Neural progenitor cell (in vitro differentiated cells): ENCODE data around the gene PHF14. TPM values are rescaled to one million over a fixed set of nuclear protein-coding genes. Genes with fewer than 3 reads are reported as not detected.
A peak's percentile ranks its signal among the peaks of the same experiment; 100 is the strongest.

Source experiments
- DNase-seq: peaks from one replicate; pipeline ENCODE4 v3.0.0-alpha.2; 2016; ENCODE audit warnings: low spot score
- H2AFZ ChIP-seq: fragments of 200-600 bp; sonication (generic); replicated peaks from 2 replicates; pipeline ENCODE4 v1.6.1; 2016; ENCODE audit warnings: antibody characterized with exemption
- H3F3A ChIP-seq: fragments of 200-600 bp; sonication (generic); 2 replicates; pipeline ENCODE4 v1.6.1; 2016; ENCODE audit warnings: antibody characterized with exemption, low read depth
- H3K27ac ChIP-seq: fragments of 200-600 bp; sonication (generic); 2 replicates; pipeline ENCODE4 v1.5.1; 2016; ENCODE audit warnings: mild to moderate bottlenecking
- H3K27me3 ChIP-seq: fragments of 200-600 bp; sonication (generic); 2 replicates; pipeline ENCODE4 v1.6.1; 2016; ENCODE audit warnings: mild to moderate bottlenecking, moderate library complexity
- H3K36me3 ChIP-seq: fragments of 200-600 bp; sonication (generic); 2 replicates; pipeline ENCODE4 v1.5.1; 2016
- H3K4me1 ChIP-seq: fragments of 200-600 bp; sonication (generic); 2 replicates; pipeline ENCODE4 v1.6.1; 2016; ENCODE audit warnings: mixed run types
- H3K4me2 ChIP-seq: fragments of 200-600 bp; sonication (generic); 2 replicates; pipeline ENCODE4 v1.6.1; 2016
- H3K4me3 ChIP-seq: fragments of 200-600 bp; sonication (generic); 2 replicates; pipeline ENCODE4 v1.5.1; 2016
- H3K79me2 ChIP-seq: fragments of 200-600 bp; sonication (generic); 2 replicates; pipeline ENCODE4 v1.6.1; 2016; ENCODE audit warnings: low read depth
- H3K9ac ChIP-seq: fragments of 200-600 bp; sonication (generic); 2 replicates; pipeline ENCODE4 v1.6.1; 2016
- H3K9me3 ChIP-seq: fragments of 200-600 bp; sonication (generic); 2 replicates; pipeline ENCODE4 v1.5.1; 2016; ENCODE audit warnings: low read depth
- H4K20me1 ChIP-seq: fragments of 200-600 bp; sonication (generic); 2 replicates; pipeline ENCODE4 v1.6.1; 2016; ENCODE audit warnings: low read depth
- H3K27ac Mint-ChIP-seq: 3 replicates; pipeline ENCODE4 v1.8.0; 2021; ENCODE audit warnings: mixed read lengths
- H3K27me3 Mint-ChIP-seq: 2 replicates; pipeline ENCODE4 v1.8.0; 2022; ENCODE audit warnings: low read depth, mild to moderate bottlenecking, inconsistent platforms, moderate library complexity, mixed read lengths; ENCODE audit not compliant: insufficient read depth
- H3K36me3 Mint-ChIP-seq: 3 replicates; pipeline ENCODE4 v1.8.0; 2021; ENCODE audit warnings: mixed read lengths
- H3K4me1 Mint-ChIP-seq: 3 replicates; pipeline ENCODE4 v1.8.0; 2021; ENCODE audit warnings: mixed read lengths
- H3K4me3 Mint-ChIP-seq: 3 replicates; pipeline ENCODE4 v1.8.0; 2021; ENCODE audit warnings: mild to moderate bottlenecking, moderate library complexity, mixed read lengths
- H3K9me3 Mint-ChIP-seq: 3 replicates; pipeline ENCODE4 v1.8.0; 2020; ENCODE audit warnings: mixed read lengths
- CTCF ChIP-seq: fragments of 200-600 bp; sonication (generic); IDR thresholded peaks from 2 replicates; pipeline ENCODE4 v1.5.1; 2017; ENCODE audit warnings: antibody characterized with exemption, mild to moderate bottlenecking
- EZH2 ChIP-seq: fragments of 200-600 bp; sonication (generic); IDR thresholded peaks from 2 replicates; pipeline ENCODE4 v1.6.1; 2017; ENCODE audit warnings: antibody characterized with exemption, mild to moderate bottlenecking, moderate library complexity
- EZH2phosphoT487 ChIP-seq: fragments of 200-600 bp; sonication (generic); IDR thresholded peaks from 2 replicates; pipeline ENCODE4 v1.6.1; 2017; ENCODE audit warnings: antibody characterized with exemption
- total RNA-seq: library from RNA; depleted of rRNA; stranded (reverse); fragments of >200 nt; gene quantifications from 2 replicates; pipeline ENCODE4 v1.2.3, GENCODE V29; 2015; ENCODE audit warnings: low replicate concordance

The PHF14 gene
- total RNA-seq, 1 donor from 2014 or later: 80.4 TPM

- no peaks in the 10 kb centered on the region for H3K27me3 ChIP-seq
- no peak overlapping the region for H3K4me2 ChIP-seq
- H3K36me3 ChIP-seq: no peaks in the 10 kb centered on the region
- H3K4me1 ChIP-seq: no peaks in the 10 kb centered on the region
- no peak overlapping the region for H3K4me3 Mint-ChIP-seq
- H3K9me3 ChIP-seq: no peaks in the 10 kb centered on the region
- H3K27me3 Mint-ChIP-seq: no peaks in the 10 kb centered on the region
- H2AFZ ChIP-seq: no peak overlapping the region
- no peaks in the 10 kb centered on the region for H3K4me1 Mint-ChIP-seq
- no peak overlapping the region for H3K9ac ChIP-seq
- DNase-seq: peak; percentile 4
- no peaks in the 10 kb centered on the region for H3K9me3 Mint-ChIP-seq
- TF ChIP-seq EZH2phosphoT487: no peak
- no peak for TF ChIP-seq EZH2
- peak; percentile 12 for TF ChIP-seq CTCF
- no peaks in the 10 kb centered on the region for H3F3A ChIP-seq
- no peak overlapping the region for H3K27ac ChIP-seq
- H4K20me1 ChIP-seq: no peaks in the 10 kb centered on the region
- no peaks in the 10 kb centered on the region for H3K36me3 Mint-ChIP-seq
- H3K79me2 ChIP-seq: no peaks in the 10 kb centered on the region
- no peak overlapping the region for H3K27ac Mint-ChIP-seq
- no peak overlapping the region for H3K4me3 ChIP-seq
Measured at GRCh38 chr7:11153694-11154093, 180.0 kb downstream of the PHF14 start.

- no peak overlapping the region for H3K4me3 Mint-ChIP-seq
Measured at GRCh38 chr7:11155883-11156282, 182.2 kb downstream of the PHF14 start.

GRCh38 chr7:11161499-11161898 lies 187.8 kb downstream of the PHF14 start:
- Mint-ChIP-seq H3K36me3 (peaks cover 4% of the 10 kb centered on the region), H3K9me3 (peaks cover 3% of the 10 kb centered on the region), H3K4me1 (no peaks in the 10 kb centered on the region), H3K27ac (no peak overlapping the region), H3K27me3 (no peaks in the 10 kb centered on the region), H3K4me3 (no peak overlapping the region)
- DNase-seq: no peak
- no peak overlapping the region for H3K27ac ChIP-seq
- H3F3A ChIP-seq: no peaks in the 10 kb centered on the region
- H3K4me1 ChIP-seq: no peaks in the 10 kb centered on the region
- no peak overlapping the region for H3K4me3 ChIP-seq
- no peaks in the 10 kb centered on the region for H4K20me1 ChIP-seq
- H2AFZ ChIP-seq: no peak overlapping the region
- no peak for TF ChIP-seq EZH2phosphoT487
- no peaks in the 10 kb centered on the region for H3K9me3 ChIP-seq
- no peak overlapping the region for H3K4me2 ChIP-seq
- no peaks in the 10 kb centered on the region for H3K27me3 ChIP-seq
- no peaks in the 10 kb centered on the region for H3K79me2 ChIP-seq
- no peaks in the 10 kb centered on the region for H3K36me3 ChIP-seq
- H3K9ac ChIP-seq: no peak overlapping the region

More at GRCh38 chr7:11155883-11156282, 182.2 kb downstream of the PHF14 start:
- Histone ChIP-seq H3K79me2 (no peaks in the 10 kb centered on the region), H4K20me1 (no peaks in the 10 kb centered on the region), H3K27me3 (no peaks in the 10 kb centered on the region), H3K27ac (no peak overlapping the region), H3K36me3 (no peaks in the 10 kb centered on the region), H3K4me3 (no peak overlapping the region), H3K9me3 (no peaks in the 10 kb centered on the region), H3F3A (no peaks in the 10 kb centered on the region), H3K4me2 (no peak overlapping the region), H3K9ac (no peak overlapping the region), H2AFZ (no peak overlapping the region), H3K4me1 (no peaks in the 10 kb centered on the region)
- no peak for TF ChIP-seq EZH2
- no peak for TF ChIP-seq CTCF
- TF ChIP-seq EZH2phosphoT487: no peak
- Mint-ChIP-seq H3K4me1 (no peaks in the 10 kb centered on the region), H3K27me3 (no peaks in the 10 kb centered on the region), H3K27ac (no peak overlapping the region), H3K9me3 (peaks cover 3% of the 10 kb centered on the region), H3K36me3 (peaks cover 4% of the 10 kb centered on the region)
- no peak for DNase-seq

- no peak for DNase-seq
- H3K4me3 Mint-ChIP-seq: no peak overlapping the region
- TF ChIP-seq EZH2phosphoT487 (no peak), EZH2 (no peak), CTCF (no peak)
- H3K4me1 ChIP-seq: no peaks in the 10 kb centered on the region
- H2AFZ ChIP-seq: no peak overlapping the region
- no peak overlapping the region for H3K9ac ChIP-seq
- no peaks in the 10 kb centered on the region for H3K9me3 ChIP-seq
- H3K36me3 Mint-ChIP-seq: peaks cover 4% of the 10 kb centered on the region
- no peak overlapping the region for H3K27ac ChIP-seq
- H3K79me2 ChIP-seq: no peaks in the 10 kb centered on the region
- no peaks in the 10 kb centered on the region for H4K20me1 ChIP-seq
- no peaks in the 10 kb centered on the region for H3K27me3 ChIP-seq
- H3K4me1 Mint-ChIP-seq: no peaks in the 10 kb centered on the region
- no peak overlapping the region for H3K27ac Mint-ChIP-seq
- no peak overlapping the region for H3K4me3 ChIP-seq
- H3K4me2 ChIP-seq: no peak overlapping the region
- H3K27me3 Mint-ChIP-seq: no peaks in the 10 kb centered on the region
- peaks cover 3% of the 10 kb centered on the region for H3K9me3 Mint-ChIP-seq
- no peaks in the 10 kb centered on the region for H3K36me3 ChIP-seq
- H3F3A ChIP-seq: no peaks in the 10 kb centered on the region
Measured at GRCh38 chr7:11163220-11163619, 189.5 kb downstream of the PHF14 start.
